ENCODE data around the gene ULK4. TPM values are rescaled to one million over a fixed set of nuclear protein-coding genes. Genes with fewer than 3 reads are reported as not detected.

The ULK4 gene
- total and polyA plus RNA-seq, 2 of the 8 experiments (the other 6 are each of a cell fraction or from before 2014, with no cell fraction given) = 3.0 to 10.8 TPM

DNA sequence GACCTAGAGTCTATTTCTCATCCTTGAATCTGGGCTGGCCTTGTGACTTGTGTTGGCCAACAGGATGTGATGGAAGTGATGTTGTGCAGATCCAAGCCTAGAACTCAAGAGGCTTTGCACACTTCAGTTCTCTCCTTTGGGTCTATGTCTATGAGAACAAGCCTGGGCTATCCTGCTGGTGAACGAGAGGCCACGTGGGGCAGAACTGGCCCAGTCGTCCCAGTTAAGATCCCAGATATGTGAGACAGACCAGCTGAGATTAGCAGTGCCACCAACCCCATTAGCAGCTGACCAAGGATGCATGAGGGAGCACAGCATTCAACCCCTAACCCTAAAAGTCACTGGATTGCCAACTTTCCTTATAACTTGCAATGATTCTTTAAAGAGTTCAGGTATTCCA is 662.9 kb downstream of the ULK4 start:
- Histone ChIP-seq H2BK12ac (ENCODE audit: low read depth, low read length) (no peak overlapping the region), H3K4ac (replicated peaks; ENCODE audit: insufficient read length, low read depth, low read length) (no peak overlapping the region), H3K79me1 (ENCODE audit: low read depth, low read length) (no peaks in the 10 kb centered on the region), H2BK20ac (ENCODE audit: low read length) (no peak overlapping the region), H3K23ac (ENCODE audit: insufficient read length) (no peak overlapping the region), H3K36me3 (ENCODE audit: control insufficient read depth in 2 of 4, insufficient read depth in 4 of 4, low read length in 3 of 4) (no peaks in the 10 kb centered on the region), H3K9me3 (ENCODE audit: insufficient read depth in 2 of 2, low read depth in 1 of 2, low read length in 1 of 2) (no peaks in the 10 kb centered on the region), H2AK5ac (ENCODE audit: low read depth, low read length) (no peak overlapping the region), H3K56ac (replicated peaks; ENCODE audit: insufficient read length, low read depth, low read length) (no peak overlapping the region), H3K9ac (replicated peaks in 1 of 4; ENCODE audit: extremely low read depth in 1 of 4, low read depth in 3 of 4, low read length in 3 of 4) (no peak overlapping the region), H4K20me1 (replicated peaks in 1 of 2; ENCODE audit: control insufficient read depth in 1 of 2, insufficient read depth in 2 of 2, low read length in 2 of 2) (no peaks in the 10 kb centered on the region), H3K4me2 (ENCODE audit: insufficient read depth in 1 of 2, low read depth in 2 of 2, low read length in 2 of 2) (no peak overlapping the region), H3K79me2 (ENCODE audit: control insufficient read depth in 1 of 2, insufficient read depth in 2 of 2, low read length in 2 of 2) (no peaks in the 10 kb centered on the region), H4K91ac (replicated peaks; ENCODE audit: insufficient read length, low read length) (no peak overlapping the region), H3K23me2 (ENCODE audit: low read depth, low read length) (no peaks in the 10 kb centered on the region), H3K18ac (ENCODE audit: extremely low read depth, low read length) (no peak overlapping the region), H3K27me3 (replicated peaks in 1 of 4; ENCODE audit: control insufficient read depth in 3 of 4, extremely low read depth in 1 of 4, insufficient read depth in 3 of 4, low read length in 3 of 4) (no peaks in the 10 kb centered on the region), H3K14ac (ENCODE audit: insufficient read length) (no peak overlapping the region), H2BK15ac (ENCODE audit: low read length) (no peak overlapping the region), H4K8ac (ENCODE audit: extremely low read depth, insufficient read depth, low read length) (no peak overlapping the region), H3K4me3 (ENCODE audit: extremely low read depth in 1 of 4, insufficient read depth in 2 of 4, low read depth in 3 of 4, low read length in 4 of 4) (no peak overlapping the region), H3K27ac (ENCODE audit: low read depth, low read length) (no peak overlapping the region), H3K4me1 (replicated peaks in 1 of 4; ENCODE audit: control insufficient read depth in 3 of 4, insufficient read depth in 4 of 4, low read length in 3 of 4) (no peaks in the 10 kb centered on the region), H2BK120ac (replicated peaks; ENCODE audit: low read depth, low read length) (no peak overlapping the region), H2AFZ (ENCODE audit: low read length) (no peak overlapping the region), H4K5ac (ENCODE audit: insufficient read length, low read depth, low read length) (no peak overlapping the region), H2BK5ac (ENCODE audit: low read depth, low read length) (no peak overlapping the region)
- no peak for TF ChIP-seq CREB1 (IDR thresholded peaks at IDR 0.05)
- no peak for TF ChIP-seq CEBPB (IDR thresholded peaks at IDR 0.05; ENCODE audit: low read depth, low read length)
- no peak for TF ChIP-seq PHF8 (conservative IDR thresholded peaks at IDR 0.05; ENCODE audit: low read depth, low read length)
- TF ChIP-seq TAF1 (IDR thresholded peaks at IDR 0.05; ENCODE audit: low read depth, low read length) = no peak
- no peak for TF ChIP-seq NRF1 (IDR thresholded peaks at IDR 0.05; ENCODE audit: low read depth, low read length)
- TF ChIP-seq BCL11A (IDR thresholded peaks at IDR 0.05; ENCODE audit: low read depth in 2 of 2, low read length in 2 of 2) = no peak
- no peak for TF ChIP-seq NANOG (IDR thresholded peaks at IDR 0.05; ENCODE audit: insufficient read depth, low read depth, low read length, poor library complexity, severe bottlenecking)
- no peak for TF ChIP-seq GABPA (IDR thresholded peaks at IDR 0.05; ENCODE audit: borderline replicate concordance, insufficient read depth, low read length)
- TF ChIP-seq RFX5 (IDR thresholded peaks at IDR 0.05; ENCODE audit: borderline replicate concordance, low read depth, low read length) = no peak
- no peak for TF ChIP-seq CHD1 (IDR thresholded peaks at IDR 0.05; ENCODE audit: low read depth, low read length)
- TF ChIP-seq SIN3A (conservative IDR thresholded peaks at IDR 0.05 in 1 of 2, IDR thresholded peaks at IDR 0.05 in 1 of 2; ENCODE audit: low read depth in 1 of 2, low read length in 2 of 2) = no peak
- no peak for TF ChIP-seq BRCA1 (IDR thresholded peaks at IDR 0.05; ENCODE audit: low read depth, low read length)
- TF ChIP-seq EGR1 (IDR thresholded peaks at IDR 0.05; ENCODE audit: borderline replicate concordance, low read depth, low read length) = no peak
- ChIA-PET CTCF (ENCODE audit: partially characterized antibody) (interaction anchor here (1.1 to 1.4 kb wide), 4 partner anchors 10 to 79 kb away, joined by 3 to 6 read pairs (median 4); no protein-coding TSS in a partner anchor), POLR2A (ENCODE audit: partially characterized antibody) (no interaction called here)
- DNase-seq (ENCODE audit: low read depth in 1 of 2, low spot score in 2 of 2) (no peak), FAIRE-seq (no peak)
- 93% methylated on average over 3 of the region's 3 CpGs; no CpG with 5 or more reads in 1 of the 2 experiments for WGBS, 2 experiments (ENCODE audit: extremely low coverage in 1 of 2, insufficient coverage in 1 of 2, insufficient read length in 1 of 2, insufficient replicate concordance in 2 of 2, low coverage in 1 of 2, low lambda C conversion rate in 2 of 2, missing lambda C conversion rate in 1 of 2)

Measured in H1 (cell line).